Smooth muscle cell (in vitro differentiated cells): ENCODE measurements around the gene RBM6. TPM values are rescaled to one million over a fixed set of nuclear protein-coding genes. Genes with fewer than 3 reads are reported as not detected.
"Not testable (repeated sequence)": the region's sequence is repeated elsewhere in the genome, so short reads cannot be mapped to it uniquely, and the experiment has no call there.

Experiments
- DNase-seq: peaks from one replicate; lab custom pipeline; 2025; ENCODE audit not compliant: unreplicated experiment; lab: John Stamatoyannopoulos, UW
- H2AFZ ChIP-seq: fragments of 200-600 bp; sonication (generic); 2 replicates; pipeline ENCODE4 v1.6.0; 2016; ENCODE audit warnings: antibody characterized with exemption, low read depth, mild to moderate bottlenecking
- H3F3A ChIP-seq: fragments of 200-600 bp; sonication (generic); 2 replicates; pipeline ENCODE4 v1.6.0; 2017; ENCODE audit warnings: antibody characterized with exemption, low read depth
- H3K27ac ChIP-seq: fragments of 200-600 bp; sonication (generic); 2 replicates; pipeline ENCODE4 v1.5.1; 2016; ENCODE audit warnings: low read depth, mild to moderate bottlenecking
- H3K27me3 ChIP-seq: fragments of 200-600 bp; sonication (generic); 2 replicates; pipeline ENCODE4 v1.6.1; 2016; ENCODE audit warnings: low read depth, mild to moderate bottlenecking
- H3K36me3 ChIP-seq: fragments of 200-600 bp; sonication (generic); 2 replicates; pipeline ENCODE4 v1.5.1; 2016; ENCODE audit warnings: low read depth
- H3K4me1 ChIP-seq: fragments of 200-600 bp; sonication (generic); 2 replicates; pipeline ENCODE4 v1.5.1; 2016; ENCODE audit warnings: low read depth
- H3K4me2 ChIP-seq: fragments of 200-600 bp; sonication (generic); 2 replicates; pipeline ENCODE4 v1.6.0; 2016; ENCODE audit warnings: mild to moderate bottlenecking
- H3K4me3 ChIP-seq: fragments of 200-600 bp; sonication (generic); 2 replicates; pipeline ENCODE4 v1.5.1; 2016; ENCODE audit warnings: mild to moderate bottlenecking
- H3K79me2 ChIP-seq: fragments of 200-600 bp; sonication (generic); 2 replicates; pipeline ENCODE4 v1.6.0; 2016; ENCODE audit warnings: low read depth, mild to moderate bottlenecking
- H3K9ac ChIP-seq: fragments of 200-600 bp; sonication (generic); 2 replicates; pipeline ENCODE4 v1.6.0; 2016; ENCODE audit warnings: low read depth
- H3K9me3 ChIP-seq: fragments of 200-600 bp; sonication (generic); replicated peaks from 2 replicates; pipeline ENCODE4 v1.5.1; 2016; ENCODE audit warnings: low read depth
- H4K20me1 ChIP-seq: fragments of 200-600 bp; sonication (generic); 2 replicates; pipeline ENCODE4 v1.6.0; 2016; ENCODE audit warnings: low read depth
- CTCF ChIP-seq: fragments of 200-600 bp; sonication (generic); IDR thresholded peaks from 2 replicates; pipeline ENCODE4 v1.5.1; 2017; ENCODE audit warnings: borderline replicate concordance, mild to moderate bottlenecking, antibody characterized with exemption; ENCODE audit not compliant: insufficient read depth, poor library complexity, severe bottlenecking
- WGBS: methylation state at CpG from one replicate; pipeline ENCODE4 v1.1.7; 2016; ENCODE audit warnings: low lambda C conversion rate; 5-methylcytosine and 5-hydroxymethylcytosine counted together
- polyA plus RNA-seq: library from polyadenylated mRNA; unstranded; fragments of >200 nt; fragmentation: Nextera tagmentation; extraction: Ambion mirVana; gene quantifications from 2 replicates; pipeline ENCODE4 v1.2.1, GENCODE V29; 2016
- total RNA-seq: library from RNA; depleted of rRNA; stranded (reverse); fragments of >200 nt; gene quantifications from 2 replicates; pipeline ENCODE4 v1.2.3, GENCODE V29; 2014

RBM6 gene
- total and polyA plus RNA-seq, 2 experiments from 2014 or later = 41.7 to 45.6 TPM

DNA sequence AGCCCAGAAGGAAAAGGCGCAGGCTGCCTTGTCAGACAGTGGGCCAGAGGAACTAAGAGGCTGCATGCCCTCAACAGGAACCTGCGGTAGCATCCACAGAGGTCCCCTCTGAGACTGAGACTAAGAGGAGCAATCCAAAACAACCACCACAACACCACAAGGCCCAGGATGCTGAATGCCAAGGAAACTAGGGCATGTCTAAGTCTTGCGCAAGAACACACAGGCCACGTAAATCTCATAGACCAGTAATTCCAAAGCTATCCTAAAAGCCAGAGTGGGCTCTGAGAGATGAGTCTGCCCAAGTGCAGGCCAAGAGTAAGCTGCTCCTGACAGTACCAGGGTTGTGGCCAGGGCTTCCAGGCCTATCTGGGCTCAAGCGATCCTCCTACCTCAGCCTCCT lies 23.3 kb upstream of the RBM6 start:
- Histone ChIP-seq H3K4me2 (no peak overlapping the region), H3K9ac (no peak overlapping the region), H3K4me3 (no peak overlapping the region), H3K9me3 (no peaks in the 10 kb centered on the region), H3K27ac (no peak overlapping the region), H3K79me2 (no peaks in the 10 kb centered on the region), H4K20me1 (no peaks in the 10 kb centered on the region), H2AFZ (no peak overlapping the region), H3K4me1 (no peaks in the 10 kb centered on the region), H3K27me3 (no peaks in the 10 kb centered on the region), H3F3A (no peaks in the 10 kb centered on the region), H3K36me3 (no peaks in the 10 kb centered on the region)
- no peak for DNase-seq
- 81% methylated on average over 5 of the region's 5 CpGs for WGBS
- TF ChIP-seq CTCF = no peak

- not testable (repeated sequence) for H3K27me3 ChIP-seq, H3K4me3 ChIP-seq, H4K20me1 ChIP-seq, H3K79me2 ChIP-seq, H3K36me3 ChIP-seq, H3K9ac ChIP-seq, H3K4me1 ChIP-seq, H3K9me3 ChIP-seq, H3F3A ChIP-seq, DNase-seq, H2AFZ ChIP-seq, H3K27ac ChIP-seq, H3K4me2 ChIP-seq
- 95% methylated on average over 19 of the region's 19 CpGs for WGBS
These were observed 22.0 kb upstream of the RBM6 start for GRCh38 chr3:49917806-49918590.

DNA sequence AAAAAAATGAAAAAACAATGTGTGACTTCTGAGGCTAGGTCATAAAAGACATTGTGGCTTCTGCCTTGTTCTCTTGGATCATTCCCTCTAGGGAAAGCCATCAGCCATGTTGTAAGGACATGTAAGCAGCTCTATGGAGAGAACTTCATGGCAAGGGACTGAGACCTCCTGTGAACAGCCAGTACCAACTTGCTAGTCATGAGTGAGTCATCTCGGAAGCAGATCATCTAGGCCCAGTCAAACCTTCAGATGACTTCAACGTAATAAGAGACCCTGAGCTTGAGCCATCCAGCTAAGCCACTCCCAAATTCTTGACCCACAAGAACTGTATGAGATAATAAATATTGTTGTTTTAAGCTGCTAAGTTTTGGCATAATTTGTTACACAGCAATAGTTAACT lies 15.3 kb upstream of the RBM6 start:
- Histone ChIP-seq H3K4me1 (no peaks in the 10 kb centered on the region), H4K20me1 (no peaks in the 10 kb centered on the region), H3K79me2 (no peaks in the 10 kb centered on the region), H2AFZ (no peak overlapping the region), H3K27ac (no peak overlapping the region), H3K9me3 (no peaks in the 10 kb centered on the region), H3K4me2 (no peak overlapping the region), H3F3A (no peaks in the 10 kb centered on the region), H3K27me3 (no peaks in the 10 kb centered on the region), H3K36me3 (no peaks in the 10 kb centered on the region), H3K9ac (no peak overlapping the region), H3K4me3 (no peak overlapping the region)
- no peak for DNase-seq
- no peak for TF ChIP-seq CTCF
- WGBS = 63% methylated on average over 2 of the region's 2 CpGs

DNA sequence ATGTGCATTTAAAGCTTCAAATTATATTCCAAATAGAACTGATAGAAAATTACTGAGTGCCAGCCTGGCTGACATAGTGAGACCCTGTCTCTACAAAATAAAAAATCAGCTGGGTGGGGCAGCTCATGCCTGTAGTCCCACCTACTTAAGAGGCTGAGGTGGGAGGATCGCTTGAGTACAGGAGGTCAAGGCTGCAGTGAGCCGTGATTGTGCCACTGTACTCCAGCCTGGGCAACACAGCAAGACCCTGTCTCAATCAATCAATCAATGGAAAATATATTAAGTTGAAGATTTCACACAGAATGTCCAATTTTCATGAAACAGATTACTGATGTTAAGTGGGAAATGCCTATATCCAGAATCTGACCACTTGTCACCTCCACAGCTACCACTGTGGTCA lies 14.5 kb upstream of the RBM6 start:
- H3K4me3 ChIP-seq = no peak overlapping the region

More for the DNA sequence above, 14.5 kb upstream of the RBM6 start:
- H3K27me3 ChIP-seq = no peaks in the 10 kb centered on the region
- no peaks in the 10 kb centered on the region for H3K9me3 ChIP-seq
- peaks cover 6% of the 10 kb centered on the region for H3K4me1 ChIP-seq
- no peaks in the 10 kb centered on the region for H3K79me2 ChIP-seq
- no peak for TF ChIP-seq CTCF
- no peak overlapping the region for H3K9ac ChIP-seq
- no peaks in the 10 kb centered on the region for H3K36me3 ChIP-seq
- no peak overlapping the region for H3K27ac ChIP-seq
- H3K4me2 ChIP-seq = no peak overlapping the region
- 97% methylated on average over 2 of the region's 2 CpGs for WGBS
- no peaks in the 10 kb centered on the region for H3F3A ChIP-seq
- H2AFZ ChIP-seq = no peak overlapping the region
- DNase-seq = no peak
- no peaks in the 10 kb centered on the region for H4K20me1 ChIP-seq
